Activated CD4-positive, CD25-positive, alpha-beta regulatory T cell treated with anti-CD3 and anti-CD28 coated beads, Interleukin-2, amount 50 U/mL, for 72 hours (primary cell): ENCODE results near the gene SUN2.
A peak's percentile ranks its signal among the peaks of the same experiment; 100 is the strongest.
"Not testable (repeated sequence)": the region's sequence is repeated elsewhere in the genome, so short reads cannot be mapped to it uniquely, and the experiment has no call there.

Experiments
- DNase-seq: peaks from one replicate; pipeline ENCODE4 v3.0.0; 2021

The SUN2 gene, protein sequence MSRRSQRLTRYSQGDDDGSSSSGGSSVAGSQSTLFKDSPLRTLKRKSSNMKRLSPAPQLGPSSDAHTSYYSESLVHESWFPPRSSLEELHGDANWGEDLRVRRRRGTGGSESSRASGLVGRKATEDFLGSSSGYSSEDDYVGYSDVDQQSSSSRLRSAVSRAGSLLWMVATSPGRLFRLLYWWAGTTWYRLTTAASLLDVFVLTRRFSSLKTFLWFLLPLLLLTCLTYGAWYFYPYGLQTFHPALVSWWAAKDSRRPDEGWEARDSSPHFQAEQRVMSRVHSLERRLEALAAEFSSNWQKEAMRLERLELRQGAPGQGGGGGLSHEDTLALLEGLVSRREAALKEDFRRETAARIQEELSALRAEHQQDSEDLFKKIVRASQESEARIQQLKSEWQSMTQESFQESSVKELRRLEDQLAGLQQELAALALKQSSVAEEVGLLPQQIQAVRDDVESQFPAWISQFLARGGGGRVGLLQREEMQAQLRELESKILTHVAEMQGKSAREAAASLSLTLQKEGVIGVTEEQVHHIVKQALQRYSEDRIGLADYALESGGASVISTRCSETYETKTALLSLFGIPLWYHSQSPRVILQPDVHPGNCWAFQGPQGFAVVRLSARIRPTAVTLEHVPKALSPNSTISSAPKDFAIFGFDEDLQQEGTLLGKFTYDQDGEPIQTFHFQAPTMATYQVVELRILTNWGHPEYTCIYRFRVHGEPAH

DNA sequence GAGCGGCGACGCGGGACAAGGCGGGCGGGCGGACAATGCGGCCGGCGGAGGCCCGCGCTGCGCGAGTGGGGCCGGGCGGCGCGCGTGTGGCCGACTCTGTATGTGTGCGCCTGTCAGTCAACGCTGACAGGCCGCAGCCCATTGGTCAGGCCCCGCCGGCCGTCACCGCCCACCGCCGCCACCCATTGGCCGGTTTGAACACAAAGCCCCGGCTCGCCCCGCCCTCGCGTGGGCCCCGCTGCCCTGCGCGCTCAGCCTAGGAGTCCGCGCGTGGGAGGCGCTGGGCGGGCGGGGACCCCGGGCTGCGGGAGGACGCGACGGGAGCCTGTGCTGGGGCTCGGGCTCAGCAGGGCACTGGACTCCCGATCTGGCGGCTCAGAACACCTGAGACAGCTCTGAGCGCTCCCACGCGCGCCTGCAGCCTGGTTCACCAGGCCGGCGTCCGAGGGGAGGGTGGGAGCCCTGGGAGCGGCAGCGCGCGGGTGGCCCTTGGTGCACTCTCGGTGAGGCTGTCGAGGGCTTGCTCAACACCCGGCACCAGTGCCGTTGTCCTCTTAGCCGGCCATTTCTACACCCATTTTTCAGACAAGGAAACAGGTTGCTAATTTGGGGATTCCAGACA is at the start of gene SUN2:
SUN2 (minus strand) TSS at position 88 of the 622 bp plus-strand sequence. CDS start 3,370 bp downstream, outside the sequence.
- DNase-seq: peak; percentile 96

DNA sequence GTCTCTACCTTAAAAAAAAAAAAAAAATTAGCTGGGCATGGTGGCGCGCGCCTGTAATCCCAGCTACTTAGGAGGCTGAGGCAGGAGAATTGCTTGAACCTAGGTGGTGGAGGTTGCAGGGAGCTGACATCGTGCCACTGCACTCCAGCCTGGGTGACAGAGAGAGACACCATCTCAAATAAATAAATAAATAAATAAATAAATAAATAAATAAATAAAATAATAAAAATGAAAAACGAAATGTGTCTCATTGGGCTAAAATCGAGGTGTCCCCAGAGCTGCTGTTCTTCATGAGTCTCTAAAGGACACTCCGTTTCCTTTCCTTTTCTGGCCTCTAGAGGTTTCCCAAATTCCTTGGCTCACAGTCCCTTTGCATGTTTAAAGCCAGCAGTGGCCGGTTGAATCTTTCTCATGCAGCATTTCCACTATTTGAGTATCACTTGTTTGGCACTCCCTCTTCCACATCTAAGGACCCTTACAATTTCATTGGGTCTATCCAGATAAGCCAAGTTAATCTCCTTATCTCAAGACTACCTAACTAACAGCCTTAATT is 49.3 kb upstream of the SUN2 start:
- DNase-seq: not testable (repeated sequence)

DNA sequence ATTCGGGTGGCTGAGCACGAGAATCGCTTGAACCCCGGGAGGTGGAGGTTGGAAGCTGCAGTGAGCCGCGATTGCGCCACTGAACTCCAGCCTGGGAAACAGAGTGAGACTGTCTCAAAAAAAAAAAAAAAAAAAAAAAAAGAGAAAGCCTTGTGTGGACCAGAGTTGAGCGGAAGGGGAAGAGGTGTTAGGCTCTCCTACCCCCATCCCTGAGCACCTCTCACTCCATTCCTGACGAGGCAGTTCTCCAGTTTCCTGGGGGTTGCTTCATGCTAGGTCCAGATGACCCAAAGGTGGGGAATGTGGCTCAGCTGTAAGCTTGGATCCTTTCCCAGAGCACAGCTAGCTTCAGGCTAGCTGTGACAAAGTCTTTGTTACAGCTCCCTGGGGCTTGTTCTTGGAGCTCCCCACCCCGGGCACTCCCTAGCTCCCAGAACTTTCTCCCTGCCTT is 46.9 kb upstream of the SUN2 start:
- DNase-seq: no peak

DNA sequence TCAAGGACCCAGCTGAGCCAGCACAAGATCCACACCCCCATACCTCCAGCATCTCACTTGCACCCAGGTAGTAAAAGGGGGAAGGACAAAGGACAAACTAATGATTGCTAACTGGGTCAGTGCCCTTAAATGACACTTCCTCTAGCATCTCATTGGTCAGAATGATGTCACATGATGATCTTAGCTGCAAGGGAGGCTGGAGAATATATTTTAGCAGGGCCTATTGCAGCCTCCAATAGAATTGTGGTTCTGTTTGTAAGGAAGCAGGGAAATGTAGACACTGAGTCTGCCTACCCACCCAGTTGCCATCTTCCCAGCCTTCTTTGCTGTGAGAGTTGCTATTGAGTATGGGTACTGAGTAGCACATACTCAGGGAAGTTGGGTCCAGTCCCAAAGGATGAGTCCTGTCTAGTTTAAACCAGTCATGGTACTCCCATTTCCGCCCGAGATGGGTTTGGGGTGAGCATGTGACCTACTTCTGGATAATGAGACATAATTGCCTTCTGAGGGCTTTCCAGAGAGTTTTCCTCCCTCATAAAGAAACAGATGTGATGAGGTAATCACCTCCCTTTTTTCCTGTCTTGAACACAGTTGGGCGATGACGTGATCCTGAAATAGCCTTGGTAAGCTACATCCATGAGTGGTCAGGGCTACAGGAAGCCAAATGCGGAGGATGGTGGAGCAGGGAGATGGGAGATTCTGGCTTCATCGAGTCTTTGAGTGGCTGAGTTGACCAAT is 43.6 kb upstream of the SUN2 start:
- DNase-seq: no peak

DNA sequence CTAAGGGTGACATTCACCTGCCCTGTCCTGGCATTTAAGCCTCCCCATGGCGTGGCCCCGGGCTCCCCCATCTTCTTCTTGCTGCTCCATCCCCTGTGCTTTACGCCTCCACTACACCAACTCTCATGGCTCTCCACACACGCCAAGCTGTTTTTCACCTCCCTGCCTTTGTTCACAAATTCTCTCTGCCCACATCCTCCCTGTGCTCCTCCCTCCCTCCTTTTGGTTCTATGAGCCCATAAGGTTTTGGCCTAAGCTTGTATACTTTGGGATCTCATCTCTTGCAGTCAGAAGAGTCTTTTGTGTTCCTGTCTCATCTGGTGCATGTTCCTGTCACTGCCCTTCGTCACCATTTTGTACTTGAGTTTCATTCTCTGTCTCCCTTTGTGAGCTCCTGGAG is 42.7 kb upstream of the SUN2 start:
- no peak for DNase-seq

DNA sequence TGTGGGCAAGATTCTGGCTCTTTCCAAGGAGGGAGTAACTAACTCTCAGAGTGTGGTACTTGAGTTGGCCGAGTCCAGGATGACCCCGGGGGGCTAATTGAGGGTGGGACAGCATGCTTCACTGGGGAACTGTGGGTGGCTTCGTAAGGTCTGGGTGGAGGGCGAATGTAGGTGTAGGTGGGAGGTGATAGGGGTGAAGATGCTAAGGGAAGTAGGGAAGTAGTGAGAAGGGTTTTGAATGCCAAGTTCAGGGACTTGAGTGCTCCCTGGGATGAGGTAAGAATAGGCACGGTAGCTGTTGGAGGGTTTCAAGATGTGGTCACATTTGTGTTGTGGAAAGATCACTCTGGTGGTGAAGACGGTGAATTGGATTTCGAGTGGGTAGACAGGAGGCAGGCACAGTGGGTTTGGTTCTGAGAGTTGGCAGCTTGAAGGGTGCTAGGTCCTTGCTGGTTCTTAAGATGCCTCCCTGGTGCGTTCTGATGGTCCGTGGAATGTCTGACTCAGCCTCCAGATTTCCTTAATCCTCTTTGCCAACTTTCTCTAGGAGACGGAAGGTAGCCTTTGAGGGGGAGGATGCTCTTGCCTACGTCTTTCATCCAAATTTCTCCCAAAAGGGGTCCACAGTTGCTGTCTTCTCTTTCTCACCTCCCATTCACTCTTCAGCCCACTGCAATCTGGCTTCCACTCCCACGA is 40.6 kb upstream of the SUN2 start:
- no peak for DNase-seq

DNA sequence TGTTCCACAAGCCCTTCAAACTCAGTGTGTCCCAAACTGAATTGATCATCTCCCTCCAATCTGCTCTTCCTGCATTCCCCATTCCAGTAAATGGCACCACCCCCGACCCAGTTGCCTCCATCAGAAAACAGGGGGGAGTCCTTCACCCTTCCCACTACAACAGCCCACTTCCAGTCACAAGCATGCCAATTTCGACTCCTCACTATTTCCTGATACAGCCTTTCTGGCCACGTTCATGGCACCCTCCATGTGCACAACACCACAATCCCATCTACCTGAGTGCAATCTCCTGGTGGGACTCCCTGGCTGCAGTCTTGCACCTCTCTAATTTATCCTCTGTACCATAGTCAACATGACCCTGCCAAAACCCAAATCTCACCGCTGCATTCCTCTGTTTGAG is 39.8 kb upstream of the SUN2 start:
- no peak for DNase-seq

DNA sequence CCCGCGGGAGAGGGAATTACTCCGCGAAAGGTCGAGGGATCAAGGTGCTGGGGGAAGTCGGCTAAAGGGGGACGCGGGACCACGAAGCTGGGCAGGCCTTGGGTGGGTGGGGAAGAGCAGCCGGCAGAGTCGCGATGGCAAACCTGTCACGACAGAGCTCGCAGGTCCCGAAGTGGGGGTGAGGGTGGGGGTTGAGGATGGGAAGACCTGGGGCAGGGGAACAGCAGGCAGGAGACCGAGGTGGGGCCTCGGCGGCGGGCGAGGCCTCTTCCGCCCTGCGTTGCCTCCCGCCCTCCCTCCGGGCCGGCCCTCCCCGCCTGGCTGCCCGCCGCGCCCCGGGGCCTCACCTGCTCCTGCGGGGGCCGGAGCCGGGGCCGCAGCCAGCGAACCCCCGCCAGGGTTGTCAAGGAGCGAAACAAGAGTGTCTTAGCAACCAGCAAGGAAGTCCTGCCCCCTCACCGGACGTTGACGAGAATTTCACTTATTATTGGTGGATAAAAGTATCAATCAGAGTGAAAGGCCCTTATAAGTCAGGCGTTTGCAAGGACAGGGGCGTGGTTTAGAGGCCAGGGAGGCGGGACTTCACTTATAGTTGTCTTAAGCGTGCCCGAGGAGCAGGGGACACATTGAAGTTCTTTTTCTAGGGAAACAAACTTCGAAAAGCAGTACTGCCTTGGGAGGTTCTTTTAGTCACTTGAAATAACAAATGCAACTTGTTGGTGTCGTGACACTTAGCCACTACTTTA is 38.1 kb upstream of the SUN2 start, which contains the start of gene DNAL4:
DNAL4 (minus strand) TSS at position 423 of the 746 bp plus-strand sequence. CDS start 11,412 bp downstream, outside the sequence.
- DNase-seq: peak; percentile 85

DNA sequence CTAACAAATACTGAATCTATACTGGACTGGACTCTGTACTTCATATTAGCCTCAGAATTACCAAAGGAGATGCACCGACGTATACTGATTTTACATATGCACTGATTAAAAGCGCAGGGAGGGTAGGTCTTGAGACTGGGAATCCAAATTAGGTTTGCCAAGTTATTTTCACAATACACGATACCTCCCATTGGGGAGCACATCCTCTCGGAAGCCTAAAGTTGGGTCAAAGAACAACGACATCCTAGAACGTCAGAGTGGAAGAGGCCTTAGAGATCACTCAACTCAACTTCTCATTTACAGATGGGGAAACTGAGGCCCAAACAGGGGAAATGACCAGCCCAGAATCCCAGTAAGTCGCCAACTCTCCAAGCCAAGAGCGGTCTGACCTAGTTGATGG is 37.5 kb upstream of the SUN2 start:
- DNase-seq: no peak

DNA sequence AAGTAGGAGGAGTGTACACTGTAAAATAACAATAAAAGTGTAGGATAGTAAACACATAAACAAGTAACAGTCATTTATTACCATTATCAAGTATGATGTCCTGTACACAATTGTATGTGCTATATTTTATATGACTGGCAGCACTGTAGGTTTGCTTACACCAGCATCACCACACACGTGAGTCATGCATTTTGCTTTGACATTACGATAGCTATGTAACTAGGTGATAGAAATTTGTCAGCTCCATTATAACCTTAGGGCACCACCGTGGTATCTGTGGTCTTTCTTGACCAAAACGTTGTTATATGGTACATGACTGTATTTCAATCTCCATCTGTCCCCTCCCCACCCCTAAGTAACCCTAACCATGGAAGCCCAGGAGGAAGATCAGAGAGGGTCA is 37.0 kb upstream of the SUN2 start:
- no peak for DNase-seq

DNA sequence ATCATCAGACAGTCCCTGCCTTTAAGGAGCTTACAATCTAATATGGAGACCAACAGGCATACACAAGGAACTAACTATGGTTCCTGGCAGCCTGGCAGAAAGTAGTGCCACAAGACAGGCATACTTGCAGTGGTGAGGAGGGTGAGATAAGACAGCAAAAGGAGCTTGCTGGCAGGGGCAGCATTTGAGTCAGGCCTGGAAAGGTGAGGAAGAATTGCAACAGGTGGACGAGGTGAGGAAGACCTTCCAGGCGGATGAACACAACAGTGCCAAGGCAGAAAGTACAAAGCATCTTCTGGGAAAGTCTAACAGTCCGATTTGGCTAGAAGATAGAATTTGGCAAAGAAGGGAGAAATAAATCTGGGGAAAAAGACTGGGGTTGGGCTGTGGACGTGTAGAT is 33.8 kb upstream of the SUN2 start:
- no peak for DNase-seq

DNA sequence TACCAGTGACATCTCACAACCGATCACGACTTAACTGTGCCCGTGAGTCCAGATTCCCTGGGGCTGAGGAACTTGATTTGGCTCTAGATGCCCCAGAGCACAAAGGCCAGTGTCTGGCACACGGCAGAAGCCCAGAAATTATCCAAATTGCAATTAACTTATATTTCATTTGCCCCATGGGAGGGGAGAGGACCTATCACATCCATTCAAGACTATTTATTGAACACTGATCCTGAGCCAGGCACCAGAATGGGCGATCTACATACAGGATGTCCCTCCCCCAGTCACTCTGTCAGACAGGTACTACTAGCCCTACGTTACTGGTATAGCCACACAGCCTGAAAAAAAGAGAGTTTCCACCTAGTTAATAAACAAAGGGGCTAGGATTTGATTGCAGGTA is 33.0 kb upstream of the SUN2 start:
- no peak for DNase-seq

DNA sequence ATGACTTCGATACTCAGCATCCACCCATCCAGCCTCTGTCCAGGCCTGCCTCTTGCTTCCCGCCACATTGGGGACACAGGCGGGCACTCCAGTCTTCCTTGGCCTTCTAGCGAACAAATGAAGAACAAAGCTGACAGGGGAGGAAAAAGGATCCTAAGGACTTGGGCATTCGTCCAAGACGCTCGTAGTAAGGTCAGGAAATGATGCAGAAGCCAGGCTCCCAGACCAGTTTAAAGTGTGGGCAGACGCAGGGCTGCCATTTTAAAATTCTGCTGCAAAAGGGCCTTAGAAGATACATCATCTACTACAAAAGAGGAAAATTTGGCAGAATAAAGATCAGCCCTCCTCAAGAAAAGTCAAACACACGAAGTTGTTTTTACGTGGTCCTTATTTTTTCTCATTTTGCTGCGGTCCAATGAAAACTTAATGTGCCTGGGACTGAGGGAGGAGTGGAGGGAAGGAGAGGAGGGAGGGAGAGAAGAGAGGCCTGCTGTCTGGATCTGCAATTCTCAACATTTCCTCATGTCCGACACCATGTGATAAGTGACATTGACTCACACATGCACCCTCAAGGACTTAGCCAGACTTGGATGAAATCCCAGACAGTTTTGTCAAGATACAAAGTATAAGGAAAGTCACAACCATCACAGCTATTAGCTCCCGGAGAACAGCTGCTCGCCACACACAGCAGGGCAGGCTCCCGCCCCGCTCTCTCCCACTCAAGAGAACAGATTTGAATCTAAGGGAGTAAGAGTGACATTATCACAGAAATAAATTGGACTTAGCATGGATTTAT is 32.4 kb upstream of the SUN2 start:
- no peak for DNase-seq

DNA sequence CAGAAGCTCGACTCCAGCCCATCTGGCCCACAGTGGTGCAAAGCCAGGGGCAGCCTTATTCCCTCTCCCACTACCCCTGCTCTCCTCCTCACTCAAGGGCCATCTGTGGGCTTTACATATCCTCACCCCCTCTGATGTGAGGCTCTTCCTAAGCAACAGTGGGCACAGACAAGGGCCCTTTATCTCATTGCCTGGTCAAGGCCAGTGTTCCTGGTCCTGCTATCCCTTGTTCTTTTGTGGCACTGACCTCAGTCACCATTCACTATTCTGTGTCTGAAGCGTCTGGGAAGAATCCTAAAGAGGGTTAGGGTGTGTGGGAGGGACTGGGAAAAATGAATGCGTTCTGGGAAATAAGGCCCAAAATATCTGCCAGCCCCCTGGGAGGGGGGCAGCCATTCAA is 30.8 kb upstream of the SUN2 start:
- no peak for DNase-seq

DNA sequence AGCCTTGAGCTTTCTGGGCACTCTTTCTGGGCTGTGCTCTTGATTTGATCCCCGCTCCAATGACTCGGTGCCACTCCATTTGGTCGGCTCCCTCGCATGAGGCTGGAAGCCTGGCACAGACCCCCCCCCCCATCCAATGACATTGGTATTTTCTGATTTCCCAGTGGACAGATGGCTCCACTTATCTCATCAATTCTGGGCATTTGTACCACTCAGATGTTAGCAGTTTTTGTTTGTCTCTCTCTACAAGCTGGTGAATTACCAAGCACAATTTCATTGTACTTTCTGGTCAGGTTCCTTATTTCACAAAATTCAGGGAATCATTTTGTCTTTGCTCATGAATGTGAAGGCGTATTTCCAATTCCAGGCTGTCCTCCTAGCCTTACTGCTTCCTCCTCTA is 29.1 kb upstream of the SUN2 start:
- DNase-seq: no peak

DNA sequence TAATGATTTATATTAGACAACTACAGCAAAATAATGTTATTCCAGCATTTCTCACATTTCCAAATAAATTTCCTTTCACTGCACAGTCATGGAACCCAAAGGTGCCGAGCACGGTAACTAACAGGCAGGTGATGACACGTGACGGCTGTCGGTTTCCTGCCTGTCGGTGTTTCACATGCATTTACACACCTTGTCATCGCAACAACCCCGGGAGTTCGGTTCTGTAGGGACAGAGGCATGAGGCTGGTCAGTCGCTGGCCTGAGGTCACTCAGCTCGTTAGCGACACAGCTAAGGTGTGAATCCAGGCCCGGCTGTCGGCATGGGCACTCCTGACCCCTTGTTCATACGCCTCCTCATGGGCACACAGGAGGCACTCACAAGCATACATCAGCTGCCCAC is 28.2 kb upstream of the SUN2 start:
- DNase-seq: no peak

DNA sequence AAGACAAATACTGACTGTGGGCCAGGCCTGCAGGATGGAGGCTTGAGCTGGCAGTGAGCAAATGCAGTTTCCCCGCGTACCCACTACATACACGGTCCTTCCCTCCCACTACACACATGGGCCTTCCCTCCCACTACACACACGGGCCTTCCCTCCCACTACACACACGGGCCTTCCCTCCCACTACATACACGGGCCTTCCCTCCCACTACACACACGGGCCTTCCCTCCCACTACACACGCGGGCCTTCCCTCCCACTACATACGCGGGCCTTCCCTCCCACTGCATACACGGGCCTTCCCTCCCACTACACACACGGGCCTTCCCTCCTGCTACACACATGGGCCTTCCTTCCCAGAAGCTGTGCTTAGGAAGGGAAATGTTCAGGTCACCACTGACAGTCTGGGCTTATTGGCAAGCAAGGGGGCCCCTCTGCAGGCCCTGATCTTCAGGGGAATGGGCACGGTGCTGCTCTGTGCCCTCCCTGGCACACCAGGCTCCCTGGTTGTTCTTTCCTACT is 27.4 kb upstream of the SUN2 start:
- no peak for DNase-seq

DNA sequence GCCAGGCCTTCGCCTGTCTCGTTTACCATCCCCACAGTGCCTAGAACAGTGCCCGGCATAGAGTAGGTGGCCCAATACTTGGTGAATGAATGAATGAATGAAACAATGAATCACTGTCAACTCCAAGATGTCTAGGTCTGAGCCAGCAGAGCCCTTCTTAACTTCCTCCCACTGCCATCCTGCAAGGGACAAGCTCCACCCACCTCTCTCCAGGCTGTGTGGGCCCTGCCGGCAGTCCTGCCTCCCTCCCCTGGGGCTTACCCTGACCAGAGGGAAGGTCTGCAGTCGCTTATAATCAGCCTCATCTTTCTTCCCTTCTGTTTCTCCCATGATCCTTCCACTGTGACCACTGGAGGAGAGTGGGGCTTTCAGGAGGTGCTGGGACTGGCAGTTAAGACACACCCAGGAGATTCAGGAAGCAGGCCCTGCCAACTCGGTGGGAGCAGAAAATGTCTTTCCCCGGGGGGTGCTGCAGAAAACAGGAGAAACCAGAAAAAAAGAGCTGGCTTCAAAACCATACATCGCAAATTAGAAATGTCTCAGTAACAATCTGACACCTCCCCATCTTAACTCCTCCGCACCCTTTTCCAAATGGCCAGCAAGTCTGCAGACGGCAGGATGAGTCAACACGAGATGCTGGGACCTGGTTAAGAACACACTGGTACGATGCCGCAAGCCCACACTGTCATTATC is 26.8 kb upstream of the SUN2 start:
- DNase-seq: no peak

DNA sequence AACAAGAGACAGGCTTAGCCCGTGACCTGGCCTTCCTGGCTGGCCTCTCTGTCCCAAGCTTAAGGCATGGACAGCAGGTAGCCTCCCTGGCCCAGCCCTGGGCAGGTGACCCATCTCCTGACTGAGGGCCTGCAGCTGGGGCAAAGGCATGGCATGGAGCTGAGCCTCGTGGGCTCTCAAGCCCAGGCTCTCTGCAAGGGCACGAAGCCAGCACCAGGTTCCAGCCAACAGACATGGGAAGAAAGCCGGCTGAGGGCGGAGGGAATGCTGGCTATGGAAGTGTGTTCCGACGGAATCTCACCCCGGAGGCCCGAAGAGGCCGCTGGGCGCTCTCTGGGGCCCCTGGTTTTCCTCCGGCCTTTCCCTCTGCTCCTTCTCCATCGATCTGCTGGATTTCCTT is 25.2 kb upstream of the SUN2 start:
- no peak for DNase-seq
